ENCODE data around the gene DEFB131B. TPM values are rescaled to one million over a fixed set of nuclear protein-coding genes. Genes with fewer than 3 reads are reported as not detected.

The DEFB131B gene
- total RNA-seq, 2 experiments from 2014 or later: not detected

- ChIA-PET POLR2A (interaction anchor here (1.0 to 2.7 kb wide), 15 partner anchors 8 to 1670 kb away, joined by 3 to 29 read pairs (median 4); partner anchors contain the start of genes ANAPC15, FAM168A and INPPL1), CTCF (interaction anchor here (0.7 to 2.0 kb wide), 8 partner anchors 11 to 506 kb away, joined by 3 to 6 read pairs (median 4); partner anchors contain the start of gene CLPB)
- ATAC-seq (ENCODE audit: poor library complexity): peak; percentile 81
- Mint-ChIP-seq H3K4me3 (peak within 1 kb of the TSS; percentile 96), H3K4me1 (ENCODE audit: low read depth) (peaks cover 53% of the 10 kb centered on the region), H3K27me3 (no peaks in the 10 kb centered on the region), H3K9me3 (no peaks in the 10 kb centered on the region), H3K27ac (peak within 1 kb of the TSS; percentile 93), H3K36me3 (ENCODE audit: low read depth) (peaks cover 20% of the 10 kb centered on the region)
- intact Hi-C loops (cut with DNase I, micrococcal nuclease): loop anchor here (1.0 to 10.0 kb wide), 8 partner anchors 126 to 887 kb away; partner anchors contain the start of genes ANAPC15 (in 2 of the 2), ATG16L2 (in 1 of the 2), DHCR7 (in 1 of the 2) and TOMT (in 1 of the 2)
- peaks cover 9% of the 10 kb centered on the region for H3K36me3 ChIP-seq (ENCODE audit: insufficient read depth, low read length)
- no peaks in the 10 kb centered on the region for H3K27me3 ChIP-seq (ENCODE audit: control insufficient read depth in 1 of 2, insufficient read depth in 2 of 2, low read length in 2 of 2)
- TF ChIP-seq CTCF (IDR thresholded peaks at IDR 0.05): no peak
- peaks cover 32% of the 10 kb centered on the region for H3K4me1 ChIP-seq (ENCODE audit: insufficient read depth, low read length)
- peak within 1 kb of the TSS; percentile 79 for H3K4me3 ChIP-seq (ENCODE audit: low read length)
- DNase-seq: peak in 12 of 14 experiments; percentile 30 to 92 (median 56)
- peak within 1 kb of the TSS; percentile 92 to 95 for H3K27ac ChIP-seq (ENCODE audit: low read depth in 1 of 2, low read length in 2 of 2)
- H3K9me3 ChIP-seq (ENCODE audit: control insufficient read depth in 1 of 2, insufficient read depth in 1 of 2, low read length in 2 of 2): no peaks in the 10 kb centered on the region
Measured at GRCh38 chr11:71927820-71928736, 49.8 kb downstream of the DEFB131B start, which contains the start of gene XNDC1N. Gene XNDC1N (minus strand): TSS chr11:71928594. CDS start chr11:71923353, 5,241 bp downstream.

- peak within 1 kb of the TSS; percentile 92 to 95 for H3K27ac ChIP-seq (ENCODE audit: low read depth in 1 of 2, low read length in 2 of 2)
- POLR2A ChIA-PET: interaction anchor here (1.0 to 2.7 kb wide), 15 partner anchors 9 to 1669 kb away, joined by 3 to 29 read pairs (median 4); partner anchors contain the start of genes ANAPC15, FAM168A and INPPL1
- H3K9me3 ChIP-seq (ENCODE audit: control insufficient read depth in 1 of 2, insufficient read depth in 1 of 2, low read length in 2 of 2): no peaks in the 10 kb centered on the region
- ATAC-seq (ENCODE audit: poor library complexity) (peak; percentile 86), DNase-seq (peak; percentile 93 to 98 (median 97))
- H3K4me1 Mint-ChIP-seq (ENCODE audit: low read depth): peaks cover 57% of the 10 kb centered on the region
- H3K36me3 Mint-ChIP-seq (ENCODE audit: low read depth): peaks cover 20% of the 10 kb centered on the region
- H3K27me3 ChIP-seq (ENCODE audit: control insufficient read depth in 1 of 2, insufficient read depth in 2 of 2, low read length in 2 of 2): no peaks in the 10 kb centered on the region
- H3K4me3 Mint-ChIP-seq: peak within 1 kb of the TSS; percentile 96
- peak within 1 kb of the TSS; percentile 79 for H3K4me3 ChIP-seq (ENCODE audit: low read length)
- peaks cover 32% of the 10 kb centered on the region for H3K4me1 ChIP-seq (ENCODE audit: insufficient read depth, low read length)
- H3K36me3 ChIP-seq (ENCODE audit: insufficient read depth, low read length): peaks cover 9% of the 10 kb centered on the region
- no peak for TF ChIP-seq CTCF (IDR thresholded peaks at IDR 0.05)
- no peaks in the 10 kb centered on the region for H3K9me3 Mint-ChIP-seq
- CTCF ChIA-PET: interaction anchor here (1.1 to 2.0 kb wide), 7 partner anchors 11 to 505 kb away, joined by 3 to 6 read pairs (median 4); partner anchors contain the start of gene CLPB
- peak within 1 kb of the TSS; percentile 93 for H3K27ac Mint-ChIP-seq
- intact Hi-C loops (cut with DNase I, micrococcal nuclease): loop anchor here (1.0 to 10.0 kb wide), 8 partner anchors 127 to 886 kb away; partner anchors contain the start of genes ANAPC15 (in 2 of the 2), ATG16L2 (in 1 of the 2), DHCR7 (in 1 of the 2) and TOMT (in 1 of the 2)
- H3K27me3 Mint-ChIP-seq: no peaks in the 10 kb centered on the region
Measured at GRCh38 chr11:71928737-71929443, 50.6 kb downstream of the DEFB131B start, which contains the start of gene RNF121. Gene RNF121 (plus strand): TSS chr11:71929046. CDS start chr11:71929062, 16 bp downstream.
